Subcutaneous adipose tissue (tissue), 4 donors: ENCODE results near the gene RCAN2. TPM values are rescaled to one million over a fixed set of nuclear protein-coding genes. Genes with fewer than 3 reads are reported as not detected.

Experiments
- total RNA-seq, 4 donors: library from RNA; depleted of rRNA; stranded (reverse); fragments of >200 nt; gene quantifications; one replicate each; pipeline ENCODE4 v1.1.0, GENCODE V29; 2016
- TF ChIP-seq, protein P1 (sequence below): fragments of 450-650 bp; IDR thresholded peaks from one replicate; pipeline ENCODE4 v1.5.1; 2016; ENCODE audit warnings: low read depth, mild to moderate bottlenecking, control low read depth, antibody characterized with exemption, moderate library complexity

The RCAN2 gene
- total RNA-seq, 4 donors from 2014 or later = 8.8 to 17.2 (median 13.7) TPM

DNA sequence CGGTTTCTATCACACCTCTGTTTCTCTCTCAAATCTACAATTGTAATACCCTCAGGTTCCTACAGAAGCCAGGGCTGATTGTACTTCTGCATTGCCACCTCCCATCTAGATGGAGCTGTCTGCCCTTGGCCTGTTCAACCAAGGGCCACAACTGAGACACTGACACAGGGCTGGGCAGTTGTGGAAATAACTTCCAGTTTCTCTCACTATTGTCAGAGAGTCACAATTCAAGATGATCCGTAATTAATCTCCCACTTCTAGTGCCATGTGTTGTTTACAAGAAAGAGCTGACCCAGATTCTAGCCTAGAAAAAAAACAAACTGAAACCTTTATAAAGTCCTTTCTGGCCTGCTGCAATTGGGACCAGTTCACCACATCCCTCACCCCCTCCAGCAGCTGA, 22.2 kb downstream of the RCAN2 start:
- TF ChIP-seq, protein P1, sequence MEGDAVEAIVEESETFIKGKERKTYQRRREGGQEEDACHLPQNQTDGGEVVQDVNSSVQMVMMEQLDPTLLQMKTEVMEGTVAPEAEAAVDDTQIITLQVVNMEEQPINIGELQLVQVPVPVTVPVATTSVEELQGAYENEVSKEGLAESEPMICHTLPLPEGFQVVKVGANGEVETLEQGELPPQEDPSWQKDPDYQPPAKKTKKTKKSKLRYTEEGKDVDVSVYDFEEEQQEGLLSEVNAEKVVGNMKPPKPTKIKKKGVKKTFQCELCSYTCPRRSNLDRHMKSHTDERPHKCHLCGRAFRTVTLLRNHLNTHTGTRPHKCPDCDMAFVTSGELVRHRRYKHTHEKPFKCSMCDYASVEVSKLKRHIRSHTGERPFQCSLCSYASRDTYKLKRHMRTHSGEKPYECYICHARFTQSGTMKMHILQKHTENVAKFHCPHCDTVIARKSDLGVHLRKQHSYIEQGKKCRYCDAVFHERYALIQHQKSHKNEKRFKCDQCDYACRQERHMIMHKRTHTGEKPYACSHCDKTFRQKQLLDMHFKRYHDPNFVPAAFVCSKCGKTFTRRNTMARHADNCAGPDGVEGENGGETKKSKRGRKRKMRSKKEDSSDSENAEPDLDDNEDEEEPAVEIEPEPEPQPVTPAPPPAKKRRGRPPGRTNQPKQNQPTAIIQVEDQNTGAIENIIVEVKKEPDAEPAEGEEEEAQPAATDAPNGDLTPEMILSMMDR = no peak

DNA sequence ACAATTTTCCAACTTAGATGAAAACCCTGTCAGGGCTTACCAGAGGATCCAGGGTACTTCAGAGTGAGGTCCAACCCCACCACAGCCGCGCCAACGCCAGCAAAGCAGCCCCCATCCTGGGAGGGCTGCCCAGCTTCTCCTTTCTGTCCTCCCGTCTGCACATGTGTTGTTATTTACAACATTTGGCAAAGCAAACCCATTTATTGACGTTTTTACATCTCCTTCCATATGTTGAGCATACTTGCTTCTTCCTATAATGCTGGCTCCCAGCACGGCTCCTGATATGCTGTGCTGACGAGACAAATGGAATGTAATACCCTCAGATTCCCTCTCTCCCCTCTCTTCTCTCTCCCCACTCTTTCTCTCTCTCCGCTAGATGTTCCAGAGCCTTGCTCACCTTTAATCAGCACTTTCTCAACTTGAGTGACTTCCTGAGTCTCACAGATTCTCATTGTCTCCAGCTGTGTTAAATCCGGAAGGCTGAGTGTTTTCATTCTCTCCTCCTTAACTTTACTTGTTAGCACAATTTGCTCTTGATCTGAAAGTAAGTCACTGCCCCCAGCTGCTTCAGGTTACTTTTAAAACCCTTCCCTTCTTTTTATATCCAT, 22.7 kb downstream of the RCAN2 start:
- TF ChIP-seq, protein P1 = no peak

DNA sequence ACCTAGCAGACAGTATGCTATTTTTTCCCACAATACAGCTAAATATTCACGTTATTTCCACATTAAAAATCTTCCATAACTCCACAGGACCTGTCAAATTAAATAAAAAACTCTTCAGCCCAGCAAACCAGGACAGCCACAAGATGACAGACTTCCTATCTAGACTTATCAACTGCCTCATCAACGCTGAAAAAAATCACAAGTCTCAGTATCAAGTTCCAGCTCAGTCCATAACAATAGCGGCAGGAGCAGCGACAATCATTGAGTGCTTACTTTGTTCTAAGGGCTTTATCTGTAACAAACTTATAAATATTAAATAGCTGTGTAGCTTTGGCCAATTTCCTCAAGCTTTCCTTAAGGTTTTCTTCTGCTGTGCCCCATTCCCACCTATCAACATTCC, 24.7 kb downstream of the RCAN2 start:
- TF ChIP-seq, protein P1 = no peak

DNA sequence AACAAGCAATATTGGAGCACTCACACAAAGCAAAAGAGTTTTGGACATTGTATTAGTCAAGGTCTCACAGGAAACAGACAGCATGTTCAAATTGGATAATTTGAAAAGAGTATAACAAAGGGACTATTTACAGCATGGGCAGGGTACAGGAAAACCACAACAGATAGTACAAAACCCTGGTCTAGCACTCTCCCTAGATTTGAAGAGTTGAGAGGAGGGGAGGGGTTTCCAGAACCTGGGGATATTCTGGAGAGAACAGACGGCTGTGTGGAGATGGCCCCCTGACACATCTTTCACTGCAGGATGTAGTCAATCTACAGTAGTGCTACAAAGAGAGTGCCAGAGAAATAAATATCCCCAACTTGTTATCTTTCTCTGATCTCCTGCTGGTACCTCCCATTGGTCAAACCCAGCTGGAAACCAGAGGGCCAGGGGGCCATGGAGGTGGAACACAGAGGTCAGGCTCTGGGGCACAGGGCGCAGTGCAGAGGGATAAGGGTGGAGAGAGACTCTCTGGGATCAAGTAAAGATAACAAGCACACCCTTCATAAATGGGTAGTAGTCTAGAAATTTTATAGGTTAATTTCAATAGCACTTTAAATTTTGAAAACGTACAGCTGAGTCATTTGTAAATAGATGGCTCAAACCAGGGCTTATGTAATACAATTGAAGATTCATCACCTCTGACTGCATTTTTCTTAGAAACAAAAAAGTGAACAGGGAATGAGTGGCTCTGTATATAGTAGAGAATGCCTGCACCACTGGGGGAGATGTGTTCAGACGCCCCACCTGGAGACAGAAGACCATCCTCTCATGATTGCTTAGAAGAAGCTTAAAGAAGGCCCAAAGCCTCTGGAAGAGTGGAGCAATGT, 25.7 kb downstream of the RCAN2 start:
- TF ChIP-seq, protein P1 = no peak

DNA sequence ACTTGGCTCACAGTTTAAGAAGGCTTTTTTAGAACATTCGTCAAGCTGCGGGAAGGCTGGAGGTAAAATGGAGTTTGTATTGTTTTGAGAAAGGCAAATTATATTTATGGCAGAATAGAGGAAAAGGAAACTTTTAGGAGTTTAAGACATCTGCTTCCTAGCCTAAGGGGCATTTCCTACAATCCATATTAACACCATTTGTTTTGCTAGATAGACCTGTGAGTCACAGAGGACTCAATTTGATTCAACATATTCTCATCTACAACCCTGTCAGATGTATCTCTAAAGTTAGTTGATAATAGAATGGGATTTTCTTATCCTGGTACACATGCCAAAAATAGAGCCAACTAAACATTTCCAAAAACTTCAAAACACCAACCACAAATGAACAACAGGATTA, 35.0 kb downstream of the RCAN2 start:
- TF ChIP-seq, protein P1 = no peak

DNA sequence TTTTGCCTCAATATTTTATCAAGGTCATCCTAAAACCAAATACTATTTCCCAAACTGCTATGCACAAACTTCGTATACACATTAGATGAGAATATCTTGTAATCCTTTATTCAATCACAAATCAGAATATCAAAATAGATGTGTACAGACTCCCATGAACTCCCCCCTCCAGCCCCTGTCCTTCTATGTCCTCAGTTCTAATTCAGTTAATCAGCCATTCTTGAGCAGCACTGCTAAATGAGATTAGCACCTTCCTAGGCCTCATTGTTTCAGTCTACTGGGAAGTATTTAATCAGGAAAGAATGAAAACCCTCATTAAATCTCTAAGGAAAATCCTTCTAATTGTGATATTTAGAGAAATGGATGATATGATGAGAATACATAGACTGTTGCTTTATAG, 36.6 kb downstream of the RCAN2 start:
- TF ChIP-seq, protein P1 = no peak

DNA sequence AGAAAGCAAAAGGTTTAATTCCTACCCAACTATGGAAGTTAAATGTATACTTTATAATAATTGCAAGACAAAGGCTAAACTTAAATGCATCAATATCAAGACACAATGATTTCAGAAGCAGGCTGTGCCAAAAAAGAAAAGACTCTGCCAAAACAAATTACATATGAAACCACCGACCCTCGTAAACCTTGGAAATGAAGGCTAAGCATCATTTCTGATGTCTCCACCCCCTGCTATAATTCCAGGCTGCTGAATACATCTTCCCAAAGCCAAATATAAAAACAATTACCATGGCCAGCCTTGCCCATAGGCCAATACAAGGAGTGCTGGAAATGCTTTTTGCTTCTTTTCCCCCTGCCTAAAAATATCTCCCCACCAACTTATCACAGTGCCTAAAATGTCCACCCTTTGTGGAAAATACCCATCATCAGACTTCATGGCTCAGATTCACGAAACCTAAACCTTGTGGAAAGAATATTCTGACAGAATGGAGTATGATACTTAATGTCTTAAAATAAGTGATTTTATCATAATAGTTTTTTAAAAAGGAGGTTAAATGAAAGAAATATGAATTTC, 37.4 kb downstream of the RCAN2 start:
- TF ChIP-seq, protein P1 = no peak
